Pons (tissue), 1 donor: ENCODE data around the gene CNOT1.
A peak's percentile ranks its signal among the peaks of the same experiment; 100 is the strongest.
"Not testable (repeated sequence)": the region's sequence is repeated elsewhere in the genome, so short reads cannot be mapped to it uniquely, and the experiment has no call there.

ENCODE experiments used
- DNase-seq: peaks from one replicate; pipeline ENCODE4 v3.0.0-alpha.2; 2016; ENCODE audit warnings: low spot score

Gene CNOT1

DNA sequence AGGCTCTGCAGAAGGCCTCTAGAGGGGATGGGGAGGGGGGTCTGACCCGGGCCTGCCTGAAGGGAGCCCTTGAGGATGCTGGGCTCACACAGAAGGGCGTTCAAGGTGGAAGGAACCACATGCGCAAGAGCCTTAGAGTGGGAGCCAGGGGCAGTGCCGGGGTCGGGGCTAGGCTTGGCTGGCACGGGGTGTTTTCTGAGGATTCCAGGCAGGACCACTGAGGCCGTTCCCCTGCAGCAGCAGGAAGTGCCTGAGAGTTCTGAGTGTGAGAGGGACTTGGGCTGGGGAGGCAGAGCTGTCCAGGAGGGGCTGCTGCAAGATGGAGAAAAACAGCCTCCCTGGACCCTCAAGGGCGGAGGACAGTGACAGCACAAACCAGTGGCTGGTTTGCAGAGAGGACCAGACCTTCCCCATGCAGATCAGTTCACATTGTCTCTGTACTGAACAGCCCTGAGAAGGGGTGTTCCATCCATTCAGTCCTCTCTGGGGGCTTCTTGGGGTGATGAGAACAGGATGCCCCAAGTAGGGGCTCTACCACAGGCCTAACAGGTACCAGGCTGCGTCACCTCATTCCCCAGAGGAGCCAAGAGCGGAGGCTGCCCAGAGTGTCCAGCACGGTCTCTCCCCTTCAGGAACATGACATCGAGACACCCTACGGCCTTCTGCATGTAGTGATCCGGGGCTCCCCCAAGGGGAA lies 126.3 kb downstream of the CNOT1 start:
- no peak for DNase-seq

DNA sequence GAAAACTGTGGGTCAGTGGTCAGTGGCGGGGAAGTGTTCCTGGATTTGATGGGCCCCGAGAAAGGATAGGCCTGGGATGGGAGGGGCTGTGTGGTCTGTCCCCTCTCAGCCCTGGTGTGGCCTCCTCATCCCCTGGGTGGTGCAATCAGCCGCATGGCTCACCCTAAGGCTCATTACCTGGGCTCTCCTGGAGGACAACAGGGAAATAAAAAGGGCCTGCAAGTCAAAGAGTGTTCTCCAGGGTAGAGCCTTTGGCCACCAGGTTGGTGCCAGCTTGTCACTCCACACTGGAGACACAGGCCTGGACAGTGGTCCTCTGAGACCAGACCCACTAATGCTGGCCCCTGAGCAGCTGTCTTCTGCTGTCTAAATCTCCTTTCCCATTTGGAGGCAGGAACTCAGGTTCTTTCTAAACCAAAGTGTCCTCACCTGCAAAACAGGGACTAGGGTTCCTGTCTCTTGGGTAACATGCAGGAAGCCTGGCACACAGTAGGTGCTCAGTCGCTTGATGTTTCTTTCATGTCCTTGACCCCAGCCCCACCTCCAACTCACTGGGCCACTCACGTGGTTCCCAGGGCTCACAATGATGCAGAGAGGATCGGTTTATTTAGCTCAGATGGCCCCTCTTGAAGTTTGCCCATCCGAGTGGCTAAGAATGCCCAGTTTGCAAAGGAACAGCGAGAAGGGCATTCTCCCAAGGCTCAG lies 127.3 kb downstream of the CNOT1 start:
- no peak for DNase-seq

- no peak for DNase-seq
These were observed 128.1 kb downstream of the CNOT1 start for GRCh38 chr16:58501242-58502131.

DNA sequence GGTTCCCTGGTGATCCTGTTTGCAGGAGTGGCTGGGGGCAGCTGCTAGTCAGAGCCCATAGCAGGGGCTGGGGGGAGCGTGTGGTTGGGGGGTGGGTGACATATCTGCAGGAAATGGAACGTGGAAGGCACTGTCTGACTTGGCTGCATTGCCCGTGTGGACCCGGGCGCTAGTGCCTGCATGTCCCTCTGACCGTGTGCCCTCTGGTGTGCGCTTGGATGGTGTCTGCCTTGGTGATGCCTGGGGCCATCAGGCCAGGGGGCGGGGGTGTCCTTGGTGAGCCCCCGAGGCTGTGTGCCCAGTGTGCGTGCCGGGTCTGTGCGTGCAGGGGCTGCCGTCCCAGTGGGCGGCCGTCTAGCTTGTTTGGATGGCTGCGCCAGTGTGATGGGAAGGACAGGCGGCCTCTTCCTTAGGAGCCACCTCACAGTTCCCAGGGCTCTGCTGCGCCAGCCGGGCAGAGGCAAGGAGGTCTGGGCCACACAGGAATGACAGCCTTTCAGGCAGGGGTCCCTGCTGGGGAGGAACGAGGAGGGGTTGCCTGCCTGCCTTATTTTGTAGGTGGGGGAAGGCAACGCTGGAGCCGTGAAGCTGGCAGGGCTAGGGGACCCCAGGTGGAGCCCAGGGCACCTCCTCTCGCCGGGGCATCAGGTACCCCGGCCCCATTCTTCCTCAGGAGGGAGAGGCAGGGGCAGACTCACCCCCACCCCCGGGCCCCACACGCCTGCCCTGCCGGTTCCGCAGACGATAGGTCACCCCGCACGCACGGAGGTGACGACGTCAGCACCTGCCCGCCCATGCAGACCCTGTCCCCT lies 129.0 kb downstream of the CNOT1 start:
- DNase-seq, result no peak

GRCh38 chr16:58499615-58500351 lies 129.8 kb downstream of the CNOT1 start, which contains the start of gene NDRG4:
Gene NDRG4 (plus strand): TSS chr16:58500143. CDS start chr16:58500249, 106 bp downstream.
- peak; percentile 94 for DNase-seq

- no peak for DNase-seq
These were observed 130.5 kb downstream of the CNOT1 start for GRCh38 chr16:58499092-58499511.

GRCh38 chr16:58498341-58499091 lies 131.1 kb downstream of the CNOT1 start:
- DNase-seq, result no peak

DNA sequence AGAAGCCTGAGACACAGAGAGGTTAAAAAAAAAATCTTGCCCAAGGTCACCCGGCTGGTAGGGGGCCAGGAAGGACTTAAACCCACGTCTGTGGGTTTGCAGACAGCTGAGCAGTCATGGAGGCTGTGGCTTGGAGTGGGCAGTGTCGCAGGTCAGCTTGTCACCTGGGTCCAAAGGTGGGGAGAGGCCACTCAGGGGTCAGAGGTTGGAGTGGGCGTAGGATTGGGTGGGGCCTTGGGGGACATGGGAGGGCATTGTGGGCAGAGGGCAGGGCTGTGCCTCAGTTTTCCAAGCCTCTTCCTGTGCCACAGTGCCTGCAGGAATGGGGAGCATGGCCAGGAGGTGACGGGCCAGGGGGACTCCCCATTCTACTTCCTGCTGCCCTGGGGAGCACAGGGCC lies 131.7 kb downstream of the CNOT1 start:
- no peak for DNase-seq

GRCh38 chr16:58497468-58497867 lies 132.2 kb downstream of the CNOT1 start:
- DNase-seq, result no peak

- peak; percentile 75 for DNase-seq
These were observed 133.9 kb downstream of the CNOT1 start for GRCh38 chr16:58495521-58496331.

DNA sequence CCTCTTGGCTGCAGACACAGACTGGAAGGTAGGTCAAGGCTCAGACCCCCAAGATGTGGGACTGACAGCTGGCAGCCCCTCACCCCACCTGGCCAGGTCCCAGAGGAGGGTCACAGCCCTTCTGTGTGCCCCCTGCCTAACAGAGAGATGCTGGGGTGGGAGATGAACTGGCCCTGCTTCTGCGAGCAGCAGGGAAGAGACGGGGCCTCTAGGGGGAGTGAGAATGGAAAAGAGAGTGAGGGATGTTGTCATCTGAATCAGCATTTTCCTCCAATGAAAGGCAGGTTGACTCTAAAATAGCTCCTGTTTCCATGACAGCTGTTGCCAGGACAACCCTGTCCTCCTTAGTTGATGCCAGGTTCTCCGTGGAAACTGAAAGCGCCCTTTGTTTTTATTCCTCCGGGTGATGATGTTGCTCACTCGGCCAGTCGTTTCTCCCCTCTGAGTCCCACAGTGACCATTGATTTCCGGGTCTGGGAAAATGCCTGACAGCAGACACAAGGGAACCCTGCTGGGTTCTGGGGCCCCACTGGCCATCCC lies 134.6 kb downstream of the CNOT1 start:
- peak; percentile 98 for DNase-seq

GRCh38 chr16:58493756-58494431 lies 135.7 kb downstream of the CNOT1 start:
- no peak for DNase-seq

- DNase-seq, result no peak
These were observed 136.9 kb downstream of the CNOT1 start for GRCh38 chr16:58492735-58493134.

GRCh38 chr16:58492066-58492465 lies 137.6 kb downstream of the CNOT1 start:
- DNase-seq, result no peak

- DNase-seq, result not testable (repeated sequence)
These were observed 139.1 kb downstream of the CNOT1 start for GRCh38 chr16:58490539-58490938.

DNA sequence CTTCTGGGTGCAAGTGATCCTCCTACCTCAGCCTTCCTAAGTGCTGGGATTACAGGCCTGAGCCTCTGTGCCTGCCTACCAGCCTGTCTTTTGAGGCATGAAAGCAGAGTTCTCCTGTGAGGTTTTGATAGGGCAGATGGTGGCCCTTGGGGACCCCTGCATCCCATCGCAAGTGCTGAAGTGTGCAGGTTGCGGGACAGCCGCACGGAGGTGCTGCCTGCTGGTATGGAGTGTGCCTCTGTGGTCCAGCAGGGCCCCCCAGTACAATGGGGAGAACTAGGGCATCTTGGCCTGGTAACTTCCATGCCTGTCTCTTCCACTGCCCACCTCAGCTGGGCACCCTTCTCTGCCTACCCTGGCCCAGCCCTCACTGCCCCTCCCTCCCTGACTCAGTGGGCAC lies 139.6 kb downstream of the CNOT1 start:
- DNase-seq, result no peak

DNA sequence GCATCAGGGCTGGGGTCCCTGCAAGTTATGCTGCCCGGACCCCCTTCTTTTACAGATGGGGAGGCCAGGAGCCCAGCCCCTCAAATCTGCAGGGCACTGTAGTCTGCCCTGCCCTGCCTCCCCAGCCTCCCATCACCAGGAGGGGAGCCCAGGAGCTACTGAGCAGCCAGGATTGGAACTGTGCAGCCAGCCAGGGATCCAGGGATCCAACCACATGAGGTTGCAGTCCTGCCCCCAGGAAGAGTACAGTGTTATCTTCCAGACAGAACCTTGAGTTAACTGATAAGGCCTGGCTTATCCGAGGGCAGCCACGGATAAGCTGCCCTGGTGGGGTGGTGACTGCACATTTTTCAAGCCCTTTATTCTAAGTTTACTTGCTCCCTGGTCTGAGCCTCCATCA lies 141.1 kb downstream of the CNOT1 start:
- DNase-seq, result no peak

DNA sequence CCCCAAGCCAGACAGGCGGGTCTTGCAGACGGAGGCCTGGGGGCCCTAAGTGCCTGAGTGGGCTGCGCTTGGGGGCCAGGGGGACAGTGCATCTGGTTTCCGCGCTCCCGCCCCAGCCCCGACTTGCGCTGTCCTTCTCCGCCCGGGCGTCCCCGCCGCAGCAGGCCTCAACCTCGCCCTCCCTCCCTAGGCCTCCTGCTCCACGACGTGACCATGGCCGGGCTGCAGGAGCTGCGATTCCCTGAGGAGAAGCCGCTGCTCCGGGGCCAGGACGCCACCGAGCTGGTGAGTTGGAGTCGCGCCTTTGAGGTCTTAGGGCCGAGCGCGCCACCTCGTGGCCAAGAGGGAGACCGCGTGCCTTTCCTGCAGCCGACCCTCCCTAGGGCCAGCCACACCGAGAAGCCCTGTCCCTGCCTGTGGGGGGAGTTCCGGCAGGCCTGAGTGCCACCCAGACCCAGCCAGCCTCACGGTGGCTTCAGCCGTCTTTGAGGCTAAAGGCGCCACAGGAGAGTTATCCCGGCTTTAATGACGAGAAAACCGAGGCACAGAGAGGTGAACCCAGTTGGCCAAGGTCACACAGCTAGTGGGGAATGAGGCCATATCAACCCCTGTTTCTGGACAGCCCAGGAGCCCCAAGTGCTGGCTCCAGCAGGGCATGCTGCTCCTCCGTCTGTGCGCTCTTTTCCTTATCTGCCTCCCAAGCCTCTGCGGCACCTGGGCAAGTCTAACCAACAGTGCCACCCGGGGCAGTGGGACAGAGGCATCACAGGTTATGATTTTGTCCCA lies 141.9 kb downstream of the CNOT1 start:
- peak; percentile 62 for DNase-seq
